ENCODE data around the gene C6orf136.

C6orf136 gene

DNA sequence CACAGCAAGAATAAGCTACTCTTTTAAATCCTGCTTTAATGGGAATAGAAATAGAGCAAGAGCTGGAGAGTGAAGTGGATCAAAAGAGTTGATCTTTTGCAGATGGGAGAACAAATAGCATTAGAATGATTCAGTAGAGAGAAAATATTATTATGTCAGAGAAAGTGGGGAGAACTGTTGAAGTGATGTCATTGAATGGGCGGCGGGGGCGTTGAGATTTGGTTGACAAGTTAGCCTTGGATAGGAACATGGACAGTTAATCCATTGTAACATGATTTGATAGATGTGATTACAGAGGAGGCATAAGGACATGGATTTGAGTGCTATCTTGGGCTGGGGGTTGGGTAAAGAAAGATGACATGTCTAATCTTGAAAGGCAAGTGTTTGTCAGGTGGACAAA is 11.1 kb upstream of the C6orf136 start:
- H3K4me3 ChIP-seq (ENCODE audit: low read depth, low read length) = no peak overlapping the region
- TF ChIP-seq CTCF (conservative IDR thresholded peaks at IDR 0.05; ENCODE audit: low read depth, low read length) = no peak
- no peak for DNase-seq (ENCODE audit: low read depth)

DNA sequence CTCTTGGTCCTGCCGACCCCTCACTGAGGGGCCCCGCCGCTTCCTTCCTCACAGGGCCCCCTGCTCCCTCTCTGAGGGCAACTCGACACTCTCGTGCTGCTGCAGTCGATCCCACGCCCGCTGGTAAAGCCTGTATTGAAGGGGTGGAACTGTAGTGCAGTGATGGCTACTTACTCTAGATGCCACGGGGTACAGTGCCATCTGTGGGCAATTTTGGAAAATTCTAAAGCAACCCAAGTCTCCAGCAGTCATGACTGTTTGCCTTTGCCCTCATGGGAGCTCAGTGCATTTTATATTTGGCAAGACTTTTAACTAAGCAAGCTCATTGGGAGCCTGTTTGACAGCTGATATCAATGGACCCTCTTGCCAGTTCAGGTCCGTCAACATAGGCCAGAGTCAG is 6.5 kb upstream of the C6orf136 start:
- no peak overlapping the region for H3K4me3 ChIP-seq (ENCODE audit: low read depth, low read length)
- no peak for DNase-seq (ENCODE audit: low read depth)
- no peak for TF ChIP-seq CTCF (conservative IDR thresholded peaks at IDR 0.05; ENCODE audit: low read depth, low read length)

DNA sequence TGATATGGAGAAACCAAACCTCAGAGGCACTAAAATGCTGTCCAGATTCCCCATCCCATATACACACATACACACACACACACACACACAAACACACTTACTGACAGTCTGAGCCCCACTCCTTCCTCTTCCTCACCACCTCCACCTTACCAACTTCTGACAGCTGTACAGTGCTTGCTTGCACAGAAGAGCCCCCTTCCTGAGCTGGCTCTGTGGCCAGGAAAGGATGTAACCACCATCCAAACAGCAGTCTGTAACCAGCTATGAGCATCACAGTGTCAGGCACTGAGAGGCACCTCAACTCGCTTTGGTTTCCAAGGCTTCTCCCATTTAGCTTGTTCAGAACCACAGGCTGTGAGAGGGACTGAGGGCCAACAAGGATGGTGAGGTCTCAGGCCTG is 5.9 kb upstream of the C6orf136 start:
- no peak for DNase-seq (ENCODE audit: low read depth)
- no peak overlapping the region for H3K4me3 ChIP-seq (ENCODE audit: low read depth, low read length)
- no peak for TF ChIP-seq CTCF (conservative IDR thresholded peaks at IDR 0.05; ENCODE audit: low read depth, low read length)

DNA sequence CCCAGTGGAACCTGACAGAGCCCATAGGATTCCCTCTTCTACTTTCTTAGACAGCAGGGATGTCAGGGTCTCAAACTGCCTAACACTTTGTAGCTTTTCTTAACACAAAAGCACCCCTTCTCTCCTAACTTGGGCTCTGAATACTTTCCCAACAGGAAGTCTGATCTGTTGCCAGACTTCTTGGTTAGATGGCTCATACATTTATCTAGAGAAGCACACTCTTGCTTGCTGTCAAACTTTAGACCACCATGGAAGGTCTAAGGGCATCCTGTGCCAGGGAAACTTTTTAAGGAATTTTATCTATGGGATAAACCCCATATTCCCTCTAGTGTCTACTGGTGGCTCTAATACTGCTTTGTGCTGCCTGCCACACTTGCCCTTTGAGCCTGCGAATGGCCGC is 3.3 kb upstream of the C6orf136 start:
- no peak for TF ChIP-seq CTCF (conservative IDR thresholded peaks at IDR 0.05; ENCODE audit: low read depth, low read length)
- H3K4me3 ChIP-seq (ENCODE audit: low read depth, low read length) = no peak overlapping the region
- no peak for DNase-seq (ENCODE audit: low read depth)

GRCh38 chr6:30644769-30645168 is 2.2 kb upstream of the C6orf136 start:
- no peak overlapping the region for H3K4me3 ChIP-seq (ENCODE audit: low read depth, low read length)
- no peak for DNase-seq (ENCODE audit: low read depth)
- TF ChIP-seq CTCF (conservative IDR thresholded peaks at IDR 0.05; ENCODE audit: low read depth, low read length) = no peak

GRCh38 chr6:30645989-30646388 is 944 bp upstream of the C6orf136 start:
- H3K4me3 ChIP-seq (ENCODE audit: low read depth, low read length) = no peak overlapping the region
- no peak for TF ChIP-seq CTCF (conservative IDR thresholded peaks at IDR 0.05; ENCODE audit: low read depth, low read length)
- DNase-seq (ENCODE audit: low read depth) = no peak

GRCh38 chr6:30647242-30648116 is 546 bp downstream of the C6orf136 start:
- no peak for TF ChIP-seq CTCF (conservative IDR thresholded peaks at IDR 0.05; ENCODE audit: low read depth, low read length)
- peak; percentile 50 for DNase-seq (ENCODE audit: low read depth)
- peak overlapping the region; percentile 98 for H3K4me3 ChIP-seq (ENCODE audit: low read depth, low read length)
